Keratinocyte (primary cell): ENCODE measurements around the gene TXNDC17. TPM values are rescaled to one million over a fixed set of nuclear protein-coding genes. Genes with fewer than 3 reads are reported as not detected.

Experiments used
- DNase-seq: peaks from one replicate; pipeline ENCODE4 v3.0.0-alpha.2; 2011; ENCODE audit warnings: low read depth, missing footprints, low spot score
- FAIRE-seq: peaks from 2 replicates; lab custom pipeline; 2011; peaks lifted over from hg19 to GRCh38; lab: Jason Lieb, UNC
- H2AFZ ChIP-seq: 2 replicates; pipeline ENCODE4 v1.6.0; 2012; ENCODE audit warnings: low read length, control low read depth, inconsistent platforms; ENCODE audit not compliant: control insufficient read depth
- H3K27ac ChIP-seq: 2 replicates; pipeline ENCODE4 v1.5.1; 2011; ENCODE audit warnings: low read length; ENCODE audit not compliant: control insufficient read depth, insufficient read depth
- H3K27me3 ChIP-seq: 3 replicates; pipeline ENCODE4 v1.6.0; 2011; ENCODE audit warnings: low read length; ENCODE audit not compliant: control insufficient read depth, insufficient read depth; ENCODE audit errors: extremely low read depth
- H3K36me3 ChIP-seq, 2 experiments: 2 replicates in 1 of 2; 3 replicates in 1 of 2; pipeline ENCODE4 v1.5.1; 2011; ENCODE audit warnings: low read length in 2 of 2, mild to moderate bottlenecking in 1 of 2; ENCODE audit not compliant: control insufficient read depth in 2 of 2, insufficient read depth in 2 of 2; ENCODE audit errors: extremely low read depth in 1 of 2
- H3K4me1 ChIP-seq: 3 replicates; pipeline ENCODE4 v1.5.1; 2011; ENCODE audit warnings: low read length; ENCODE audit not compliant: control insufficient read depth, insufficient read depth; ENCODE audit errors: extremely low read depth
- H3K4me2 ChIP-seq: 3 replicates; pipeline ENCODE4 v1.6.0; 2011; ENCODE audit warnings: low read depth, low read length; ENCODE audit not compliant: control insufficient read depth, insufficient read depth; ENCODE audit errors: extremely low read depth
- H3K4me3 ChIP-seq, 3 experiments: fragments of 200-600 bp in 1 of 3; sonication (generic) in 1 of 3; 2 replicates in 2 of 3; 3 replicates in 1 of 3; pipeline ENCODE4 v1.5.1; 2011 to 2016; ENCODE audit warnings: low read length in 3 of 3, mild to moderate bottlenecking in 3 of 3, control low read depth in 2 of 3, inconsistent platforms in 1 of 3, low read depth in 1 of 3, mixed read lengths in 1 of 3, mixed run types in 1 of 3, moderate library complexity in 1 of 3; ENCODE audit not compliant: control insufficient read depth in 2 of 3, insufficient read depth in 2 of 3; ENCODE audit errors: extremely low read depth in 1 of 3
- H3K79me2 ChIP-seq: 2 replicates; pipeline ENCODE4 v1.6.0; 2012; ENCODE audit warnings: low read length; ENCODE audit not compliant: control insufficient read depth, insufficient read depth
- H3K9ac ChIP-seq: 3 replicates; pipeline ENCODE4 v1.6.0; 2011; ENCODE audit warnings: low read length; ENCODE audit not compliant: control insufficient read depth, insufficient read depth; ENCODE audit errors: extremely low read depth
- H3K9me1 ChIP-seq: 3 replicates; pipeline ENCODE4 v1.6.0; 2011; ENCODE audit warnings: low read length; ENCODE audit not compliant: control insufficient read depth, insufficient read depth; ENCODE audit errors: extremely low read depth
- H3K9me3 ChIP-seq: 2 replicates; pipeline ENCODE4 v1.5.1; 2012; ENCODE audit warnings: low read depth, low read length; ENCODE audit not compliant: control insufficient read depth
- H4K20me1 ChIP-seq: 3 replicates; pipeline ENCODE4 v1.6.0; 2011; ENCODE audit warnings: low read length; ENCODE audit not compliant: control insufficient read depth, insufficient read depth; ENCODE audit errors: extremely low read depth
- EZH2 ChIP-seq: IDR thresholded peaks from one replicate; pipeline ENCODE4 v1.6.1; 2012; ENCODE audit warnings: inconsistent platforms, mild to moderate bottlenecking, low read length, moderate library complexity
- dilution Hi-C: fragments of 300-500 bp; cut with MboI; formaldehyde crosslinking; loops from one replicate; pipeline ENCODE4 v1.7.0; 2020; ENCODE audit warnings: low sequenced_read_pairs; ENCODE audit not compliant: extremely low pct_ligation_motif_present
- polyA plus RNA-seq, 5 experiments: library from polyadenylated mRNA; depleted of rRNA in 3 of 5; stranded (reverse) in 3 of 5; stranded (forward) in 1 of 5; unstranded in 1 of 5; fragments of >200 nt; gene quantifications; 1 replicate in 1 of 5; 2 replicates in 3 of 5; 3 replicates in 1 of 5; pipeline versions ENCODE4 v1.2.1 to v1.2.3, GENCODE V29; 2011 to 2012; ENCODE audit warnings: missing spikeins in 2 of 5, low read depth in 1 of 5, low replicate concordance in 1 of 5
- TF ChIP-seq, protein P1 (sequence below), 3 experiments: IDR thresholded peaks in 1 of 3; conservative IDR thresholded peaks in 1 of 3; optimal IDR thresholded peaks in 1 of 3; 2 replicates in 2 of 3; 3 replicates in 1 of 3; pipeline versions ENCODE3 to v1.5.1; 2011; ENCODE audit warnings: low read length in 3 of 3, mild to moderate bottlenecking in 3 of 3, moderate library complexity in 2 of 3, control low read depth in 1 of 3, inconsistent platforms in 1 of 3; ENCODE audit not compliant: insufficient read depth in 2 of 3; ENCODE audit errors: extremely low read depth in 1 of 3

TXNDC17 gene
- polyA plus RNA-seq, 1 donor (not counting 4 experiments of a cell fraction or from before 2014, with no cell fraction given) = 1,215 TPM

DNA sequence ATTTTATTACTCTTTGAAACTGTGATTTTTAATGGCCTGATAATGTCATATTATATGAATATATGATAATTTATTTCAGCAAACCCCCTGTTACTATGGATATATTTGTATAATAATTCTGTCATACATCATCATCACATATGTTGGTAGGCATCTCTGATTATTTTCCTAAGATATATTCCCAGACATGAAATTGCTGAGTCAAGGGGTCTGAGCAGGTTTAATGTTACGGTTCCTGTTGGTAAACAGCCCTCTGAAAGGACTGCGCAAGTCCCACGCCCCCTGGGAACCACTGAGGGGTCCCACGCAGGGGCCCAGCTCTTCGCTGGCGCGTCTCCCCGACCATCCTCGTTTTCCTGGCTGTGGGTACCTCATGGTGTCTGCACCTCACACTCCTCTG is 48.1 kb downstream of the TXNDC17 start:
- no peaks in the 10 kb centered on the region for H3K27me3 ChIP-seq
- H3K9me1 ChIP-seq = no peaks in the 10 kb centered on the region
- FAIRE-seq = no peak
- no peaks in the 10 kb centered on the region for H3K4me1 ChIP-seq
- H4K20me1 ChIP-seq = no peaks in the 10 kb centered on the region
- H3K4me2 ChIP-seq = no peak overlapping the region
- dilution Hi-C loops = no loop called here
- H3K79me2 ChIP-seq = no peaks in the 10 kb centered on the region
- TF ChIP-seq, protein P1, sequence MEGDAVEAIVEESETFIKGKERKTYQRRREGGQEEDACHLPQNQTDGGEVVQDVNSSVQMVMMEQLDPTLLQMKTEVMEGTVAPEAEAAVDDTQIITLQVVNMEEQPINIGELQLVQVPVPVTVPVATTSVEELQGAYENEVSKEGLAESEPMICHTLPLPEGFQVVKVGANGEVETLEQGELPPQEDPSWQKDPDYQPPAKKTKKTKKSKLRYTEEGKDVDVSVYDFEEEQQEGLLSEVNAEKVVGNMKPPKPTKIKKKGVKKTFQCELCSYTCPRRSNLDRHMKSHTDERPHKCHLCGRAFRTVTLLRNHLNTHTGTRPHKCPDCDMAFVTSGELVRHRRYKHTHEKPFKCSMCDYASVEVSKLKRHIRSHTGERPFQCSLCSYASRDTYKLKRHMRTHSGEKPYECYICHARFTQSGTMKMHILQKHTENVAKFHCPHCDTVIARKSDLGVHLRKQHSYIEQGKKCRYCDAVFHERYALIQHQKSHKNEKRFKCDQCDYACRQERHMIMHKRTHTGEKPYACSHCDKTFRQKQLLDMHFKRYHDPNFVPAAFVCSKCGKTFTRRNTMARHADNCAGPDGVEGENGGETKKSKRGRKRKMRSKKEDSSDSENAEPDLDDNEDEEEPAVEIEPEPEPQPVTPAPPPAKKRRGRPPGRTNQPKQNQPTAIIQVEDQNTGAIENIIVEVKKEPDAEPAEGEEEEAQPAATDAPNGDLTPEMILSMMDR (optimal IDR thresholded peaks at IDR 0.05 in 1 of 3, IDR thresholded peaks at IDR 0.05 in 1 of 3, conservative IDR thresholded peaks at IDR 0.05 in 1 of 3; ENCODE audit: extremely low read depth in 1 of 3, insufficient read depth in 2 of 3, low read length in 3 of 3) = no peak
- TF ChIP-seq EZH2 = no peak
- H3K27ac ChIP-seq = no peak overlapping the region
- no peak for DNase-seq
- no peaks in the 10 kb centered on the region for H3K36me3 ChIP-seq
- no peaks in the 10 kb centered on the region for H3K9me3 ChIP-seq
- no peak overlapping the region for H3K4me3 ChIP-seq
- H3K9ac ChIP-seq = no peak overlapping the region
- no peak overlapping the region for H2AFZ ChIP-seq

DNA sequence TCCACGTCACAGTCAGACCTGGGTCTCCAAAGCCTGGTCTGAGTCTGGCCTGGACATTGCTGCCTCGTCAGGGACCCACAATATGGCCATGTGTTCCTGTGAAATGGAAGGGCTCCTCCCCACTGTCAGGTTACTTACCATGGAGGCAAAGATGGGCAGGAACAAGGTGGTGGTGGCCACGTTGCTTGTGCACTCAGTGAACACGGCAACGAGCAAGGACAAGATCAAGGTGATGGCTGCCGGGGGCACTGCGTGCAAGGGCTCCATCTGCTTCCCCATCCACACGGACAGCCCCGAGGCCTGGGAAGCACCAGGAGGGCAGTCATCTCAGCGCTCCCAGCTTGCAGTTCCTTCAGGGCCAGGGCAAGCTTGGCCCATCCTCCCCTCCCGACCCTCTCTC is 49.8 kb downstream of the TXNDC17 start:
- TF ChIP-seq EZH2 = no peak
- TF ChIP-seq, protein P1 (optimal IDR thresholded peaks at IDR 0.05 in 1 of 3, IDR thresholded peaks at IDR 0.05 in 1 of 3, conservative IDR thresholded peaks at IDR 0.05 in 1 of 3; ENCODE audit: extremely low read depth in 1 of 3, insufficient read depth in 2 of 3, low read length in 3 of 3) = no peak
- Histone ChIP-seq H3K36me3 (no peaks in the 10 kb centered on the region), H3K4me1 (no peaks in the 10 kb centered on the region), H3K4me3 (no peak overlapping the region), H3K27me3 (peaks cover 5% of the 10 kb centered on the region), H3K9me1 (no peaks in the 10 kb centered on the region), H2AFZ (no peak overlapping the region), H4K20me1 (no peaks in the 10 kb centered on the region), H3K27ac (no peak overlapping the region), H3K79me2 (no peaks in the 10 kb centered on the region), H3K9ac (no peak overlapping the region), H3K9me3 (no peaks in the 10 kb centered on the region), H3K4me2 (no peak overlapping the region)
- dilution Hi-C loops = no loop called here
- DNase-seq (no peak), FAIRE-seq (no peak)
